Body of pancreas (tissue), 4 donors: ENCODE data around the gene ATG101.

Experiments
- CTCF ChIP-seq, 7 experiments: fragments of 450-650 bp in 4 of 7; fragments of 200-600 bp in 3 of 7; sonication (generic) in 3 of 7; IDR thresholded peaks; one replicate each; pipeline ENCODE4 v1.5.1; 2016 to 2019; ENCODE audit warnings: antibody characterized with exemption in 7 of 7
- POLR2A ChIP-seq, 3 donors: fragments of 450-650 bp; IDR thresholded peaks; one replicate each; pipeline ENCODE4 v1.6.1; 2016; ENCODE audit warnings: antibody characterized with exemption in 3 of 3, mild to moderate bottlenecking in 2 of 3

DNA sequence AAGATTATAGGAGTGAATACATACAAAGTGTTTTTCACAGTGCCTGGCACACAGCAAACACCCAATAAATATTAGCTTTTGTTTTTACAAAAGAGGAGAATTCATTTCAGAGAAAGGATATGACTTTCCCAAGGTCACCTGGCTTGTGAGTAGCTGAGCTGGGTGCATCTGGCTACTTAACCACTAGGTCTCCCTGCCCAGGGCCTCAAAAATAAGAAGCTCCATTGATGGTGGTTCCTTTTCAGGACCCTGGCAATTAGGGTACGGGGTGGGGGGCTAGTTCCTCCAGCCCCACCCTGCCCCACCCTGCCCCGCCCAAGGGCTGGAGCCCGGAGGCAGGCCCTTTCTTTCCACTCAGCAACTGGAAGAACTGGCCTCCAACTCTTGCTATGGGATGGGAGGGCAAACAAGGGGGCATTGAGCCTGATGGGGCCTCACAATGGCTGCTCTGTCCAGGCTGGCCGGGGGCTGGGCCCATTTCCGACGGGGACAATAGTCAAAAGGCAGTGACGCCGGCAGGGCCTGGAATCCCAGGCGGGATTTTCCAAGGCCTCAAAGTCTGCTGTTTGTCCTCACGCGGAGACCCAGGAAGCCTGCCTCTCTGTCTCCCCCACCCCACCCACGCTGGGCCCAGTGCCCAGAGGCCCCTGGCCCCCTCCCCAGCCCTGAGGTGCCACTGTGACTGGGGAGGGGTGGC lies 8.2 kb upstream of the ATG101 start:
- TF ChIP-seq CTCF (IDR thresholded peaks at IDR 0.05): no peak
- TF ChIP-seq POLR2A (IDR thresholded peaks at IDR 0.05): no peak
